Thyroid gland (tissue), 4 donors: ENCODE data around the gene SLC25A26. TPM values are rescaled to one million over a fixed set of nuclear protein-coding genes. Genes with fewer than 3 reads are reported as not detected.

Experiments
- DNase-seq, 2 donors: peaks; one replicate each; pipeline ENCODE4 v3.0.0-alpha.2; 2019
- H3K27ac ChIP-seq, 3 donors: fragments of 200-600 bp; sonication (generic); 1 replicate in 2 of 3; 2 replicates in 1 of 3; pipeline ENCODE4 v1.5.1; 2016 to 2019; ENCODE audit warnings: mild to moderate bottlenecking in 1 of 3, moderate library complexity in 1 of 3
- H3K27me3 ChIP-seq: fragments of 200-600 bp; sonication (generic); one replicate; pipeline ENCODE4 v1.5.1; 2019
- H3K36me3 ChIP-seq, 2 donors: fragments of 200-600 bp; sonication (generic); one replicate each; pipeline ENCODE4 v1.5.1; 2016 to 2019
- H3K4me1 ChIP-seq, 2 donors: fragments of 200-600 bp; sonication (generic); one replicate each; pipeline ENCODE4 v1.5.1; 2017 to 2019
- H3K4me3 ChIP-seq, 3 donors: fragments of 200-600 bp; sonication (generic); replicated peaks in 1 of 3; 1 replicate in 2 of 3; 2 replicates in 1 of 3; pipeline ENCODE4 v1.5.1; 2016; ENCODE audit warnings: mild to moderate bottlenecking in 1 of 3
- H3K9me3 ChIP-seq: fragments of 200-600 bp; sonication (generic); one replicate; pipeline ENCODE4 v1.5.1; 2017
- CTCF ChIP-seq, 6 experiments: fragments of 200-600 bp in 3 of 6; fragments of 450-650 bp in 3 of 6; sonication (generic) in 3 of 6; IDR thresholded peaks; one replicate each; pipeline ENCODE4 v1.5.1; 2016 to 2019; ENCODE audit warnings: antibody characterized with exemption in 6 of 6, mild to moderate bottlenecking in 2 of 6, inconsistent platforms in 1 of 6, moderate library complexity in 1 of 6
- POLR2A ChIP-seq, 2 donors: fragments of 450-650 bp; IDR thresholded peaks; one replicate each; pipeline ENCODE4 v1.6.1; 2017; ENCODE audit warnings: antibody characterized with exemption in 2 of 2, mild to moderate bottlenecking in 2 of 2, moderate library complexity in 1 of 2
- WGBS, 2 donors: methylation state at CpG; one replicate each; pipeline ENCODE4 v1.1.5; 2017; 5-methylcytosine and 5-hydroxymethylcytosine counted together
- intact Hi-C: fragments of 100-400 bp; cut with DNase I; formaldehyde crosslinking; loops from one replicate; pipeline ENCODE4 v1.15.1; 2023
- total RNA-seq, 4 donors: library from RNA; depleted of rRNA; stranded (reverse); fragments of >200 nt; gene quantifications; one replicate each; pipeline ENCODE4 v1.2.3, GENCODE V29; 2016

SLC25A26 gene
- total RNA-seq, 4 donors from 2014 or later = 30.9 to 34.7 (median 32.4) TPM

GRCh38 chr3:66397745-66398144, 176.9 kb downstream of the SLC25A26 start:
- H3K27me3 ChIP-seq = no peaks in the 10 kb centered on the region
- whole genome bisulfite sequencing, 2 donors = 93 to 95% methylated on average over 2 of the region's 2 CpGs
- H3K4me1 ChIP-seq = peaks cover 12 to 27% of the 10 kb centered on the region in 2 donors
- H3K36me3 ChIP-seq = peaks cover 8 to 21% of the 10 kb centered on the region in 2 donors
- TF ChIP-seq POLR2A (IDR thresholded peaks at IDR 0.05) = no peak
- TF ChIP-seq CTCF (IDR thresholded peaks at IDR 0.05) = no peak
- no peak overlapping the region for H3K4me3 ChIP-seq
- intact Hi-C loops = no loop called here
- no peaks in the 10 kb centered on the region for H3K9me3 ChIP-seq
- no peak overlapping the region for H3K27ac ChIP-seq
- no peak for DNase-seq

GRCh38 chr3:66398228-66399025, 177.6 kb downstream of the SLC25A26 start:
- Histone ChIP-seq H3K4me3 (no peak overlapping the region), H3K36me3 (peaks cover 8 to 22% of the 10 kb centered on the region in 2 donors), H3K27ac (no peak overlapping the region), H3K27me3 (no peaks in the 10 kb centered on the region), H3K9me3 (no peaks in the 10 kb centered on the region), H3K4me1 (peaks cover 8 to 21% of the 10 kb centered on the region in 2 donors)
- 91 to 95% methylated on average over 9 of the region's 9 CpGs for WGBS, 2 donors
- DNase-seq = no peak
- intact Hi-C loops = no loop called here
- TF ChIP-seq CTCF (IDR thresholded peaks at IDR 0.05) = no peak
- TF ChIP-seq POLR2A (IDR thresholded peaks at IDR 0.05) = no peak

GRCh38 chr3:66399529-66400232, 178.9 kb downstream of the SLC25A26 start:
- no peak for DNase-seq
- intact Hi-C loops = loop anchor here (10.0 kb wide), 1 partner anchor 185 kb away; no protein-coding TSS in a partner anchor
- Histone ChIP-seq H3K4me3 (no peak overlapping the region), H3K36me3 (peaks cover 8 to 26% of the 10 kb centered on the region in 2 donors), H3K27ac (no peak overlapping the region), H3K27me3 (no peaks in the 10 kb centered on the region), H3K9me3 (no peaks in the 10 kb centered on the region), H3K4me1 (peaks cover 8 to 14% of the 10 kb centered on the region in 2 donors)
- WGBS, 2 donors = 91 to 93% methylated on average over 10 of the region's 10 CpGs
- TF ChIP-seq POLR2A (IDR thresholded peaks at IDR 0.05) = no peak
- no peak for TF ChIP-seq CTCF (IDR thresholded peaks at IDR 0.05)

GRCh38 chr3:66400411-66401156, 179.8 kb downstream of the SLC25A26 start:
- TF ChIP-seq CTCF (IDR thresholded peaks at IDR 0.05) (peak in 3 of 6 experiments; percentile 19 to 39 (median 33)), POLR2A (IDR thresholded peaks at IDR 0.05) (no peak)
- H3K27me3 ChIP-seq = no peaks in the 10 kb centered on the region
- H3K9me3 ChIP-seq = no peaks in the 10 kb centered on the region
- H3K4me3 ChIP-seq = no peak overlapping the region
- 66 to 83% methylated on average over 14 to 15 of the region's 15 CpGs for whole genome bisulfite sequencing, 2 donors
- H3K36me3 ChIP-seq = peaks cover 16 to 26% of the 10 kb centered on the region in 2 donors
- peaks cover 8 to 14% of the 10 kb centered on the region in 2 donors for H3K4me1 ChIP-seq
- peak; percentile 56 to 69 for DNase-seq
- H3K27ac ChIP-seq = peak overlapping the region in 1 of 3 donors; percentile 11
- intact Hi-C loops = loop anchor here (10.0 kb wide), 1 partner anchor 184 kb away; no protein-coding TSS in a partner anchor
